ENCODE data around the gene CIBAR2. TPM values are rescaled to one million over a fixed set of nuclear protein-coding genes. Genes with fewer than 3 reads are reported as not detected.

The CIBAR2 gene
- total RNA-seq, 1 donor from 2014 or later, result not detected

GRCh38 chr16:85088570-85089199 is 23.6 kb downstream of the CIBAR2 start:
- H3K27me3 Mint-ChIP-seq (ENCODE audit: low read depth), result no peaks in the 10 kb centered on the region
- DNase-seq (ENCODE audit: low read depth, low spot score), result no peak
- H3K4me3 Mint-ChIP-seq, result peak overlapping the region; percentile 38
- peak overlapping the region; percentile 75 for H3K27ac Mint-ChIP-seq (ENCODE audit: unreplicated experiment)
- TF ChIP-seq CTCF (conservative IDR thresholded peaks at IDR 0.05), result no peak
- no peaks in the 10 kb centered on the region for H3K9me3 Mint-ChIP-seq
- peaks cover 28% of the 10 kb centered on the region for H3K4me1 Mint-ChIP-seq
- H3K36me3 Mint-ChIP-seq (ENCODE audit: low read depth), result no peaks in the 10 kb centered on the region

GRCh38 chr16:85087899-85088569 is 24.2 kb downstream of the CIBAR2 start:
- DNase-seq (ENCODE audit: low read depth, low spot score), result no peak
- Mint-ChIP-seq H3K36me3 (ENCODE audit: low read depth) (no peaks in the 10 kb centered on the region), H3K4me1 (peaks cover 34% of the 10 kb centered on the region), H3K27ac (ENCODE audit: unreplicated experiment) (no peak overlapping the region), H3K9me3 (no peaks in the 10 kb centered on the region), H3K27me3 (ENCODE audit: low read depth) (no peaks in the 10 kb centered on the region), H3K4me3 (no peak overlapping the region)
- no peak for TF ChIP-seq CTCF (conservative IDR thresholded peaks at IDR 0.05)

GRCh38 chr16:85086347-85087291 is 25.7 kb downstream of the CIBAR2 start:
- DNase-seq (ENCODE audit: low read depth, low spot score), result peak; percentile 68
- Mint-ChIP-seq H3K27ac (ENCODE audit: unreplicated experiment) (no peak overlapping the region), H3K4me3 (peak overlapping the region; percentile 41), H3K9me3 (no peaks in the 10 kb centered on the region), H3K27me3 (ENCODE audit: low read depth) (peaks cover 4% of the 10 kb centered on the region), H3K4me1 (peaks cover 43% of the 10 kb centered on the region), H3K36me3 (ENCODE audit: low read depth) (no peaks in the 10 kb centered on the region)
- TF ChIP-seq CTCF (conservative IDR thresholded peaks at IDR 0.05), result peak; percentile 72

- Mint-ChIP-seq H3K9me3 (no peaks in the 10 kb centered on the region), H3K4me1 (peaks cover 52% of the 10 kb centered on the region), H3K4me3 (no peak overlapping the region), H3K27me3 (ENCODE audit: low read depth) (peaks cover 4% of the 10 kb centered on the region), H3K27ac (ENCODE audit: unreplicated experiment) (no peak overlapping the region), H3K36me3 (ENCODE audit: low read depth) (no peaks in the 10 kb centered on the region)
- DNase-seq (ENCODE audit: low read depth, low spot score), result no peak
- TF ChIP-seq CTCF (conservative IDR thresholded peaks at IDR 0.05), result no peak
Measured at GRCh38 chr16:85085721-85086120, 26.6 kb downstream of the CIBAR2 start.

- peaks cover 4% of the 10 kb centered on the region for H3K27me3 Mint-ChIP-seq (ENCODE audit: low read depth)
- no peak overlapping the region for H3K4me3 Mint-ChIP-seq
- H3K27ac Mint-ChIP-seq (ENCODE audit: unreplicated experiment), result no peak overlapping the region
- DNase-seq (ENCODE audit: low read depth, low spot score), result no peak
- TF ChIP-seq CTCF (conservative IDR thresholded peaks at IDR 0.05), result no peak
- no peaks in the 10 kb centered on the region for H3K9me3 Mint-ChIP-seq
- no peaks in the 10 kb centered on the region for H3K36me3 Mint-ChIP-seq (ENCODE audit: low read depth)
- H3K4me1 Mint-ChIP-seq, result peaks cover 53% of the 10 kb centered on the region
Measured at GRCh38 chr16:85084841-85085510, 27.3 kb downstream of the CIBAR2 start.
